ENCODE measurements around the gene LSM14B. TPM values are rescaled to one million over a fixed set of nuclear protein-coding genes. Genes with fewer than 3 reads are reported as not detected.

Gene LSM14B
- total RNA-seq, 1 donor from 2014 or later = 31.4 TPM

GRCh38 chr20:62159052-62159451, 36.8 kb downstream of the LSM14B start:
- intact Hi-C loops (cut with micrococcal nuclease) = no loop called here

- intact Hi-C loops (cut with micrococcal nuclease) = no loop called here
These were observed 37.6 kb downstream of the LSM14B start for GRCh38 chr20:62159839-62160238.

DNA sequence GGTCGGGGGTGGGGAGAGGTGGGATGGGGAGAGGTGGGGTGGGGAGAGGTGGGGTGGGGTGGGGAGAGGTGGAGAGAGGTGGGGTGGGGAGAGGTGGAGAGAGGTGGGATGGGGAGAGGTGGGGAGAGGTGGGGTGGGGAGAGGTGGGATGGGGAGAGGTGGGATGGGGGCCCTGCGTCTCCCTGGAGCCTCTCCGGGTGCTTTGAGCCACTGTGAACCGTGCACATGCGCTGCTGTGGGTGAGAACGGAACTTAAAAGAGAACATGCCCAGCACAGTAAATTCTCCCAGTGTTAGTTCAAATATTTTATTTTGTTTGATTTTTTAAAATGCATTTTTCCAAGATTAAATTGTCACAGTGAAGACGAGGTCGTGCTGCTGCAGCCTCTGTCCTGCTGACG, 38.0 kb downstream of the LSM14B start:
- intact Hi-C loops (cut with micrococcal nuclease) = no loop called here

DNA sequence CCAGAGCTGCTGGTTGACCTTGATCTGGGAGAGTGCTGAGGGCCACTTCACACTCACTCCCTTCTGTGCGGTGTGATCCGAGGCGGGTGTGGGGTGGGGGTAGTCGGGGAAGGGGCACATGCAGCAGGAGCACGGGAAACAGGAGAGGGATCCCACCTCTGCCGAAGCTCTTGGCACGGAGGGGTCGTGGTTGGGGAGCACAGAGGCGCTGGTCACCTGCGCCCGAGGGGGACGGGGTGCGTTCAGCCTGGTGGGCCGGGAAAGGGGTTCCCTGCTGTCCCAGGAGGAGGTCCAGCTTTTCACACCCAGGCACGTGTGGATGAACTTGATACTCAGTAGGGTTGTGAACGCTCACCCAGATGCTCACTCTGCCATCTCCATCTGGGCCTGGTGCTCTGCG, 38.6 kb downstream of the LSM14B start:
- intact Hi-C loops (cut with micrococcal nuclease) = no loop called here

- intact Hi-C loops (cut with micrococcal nuclease) = no loop called here
These were observed 39.1 kb downstream of the LSM14B start for GRCh38 chr20:62161347-62161746.

GRCh38 chr20:62162765-62163484, 40.6 kb downstream of the LSM14B start:
- intact Hi-C loops (cut with micrococcal nuclease) = no loop called here

DNA sequence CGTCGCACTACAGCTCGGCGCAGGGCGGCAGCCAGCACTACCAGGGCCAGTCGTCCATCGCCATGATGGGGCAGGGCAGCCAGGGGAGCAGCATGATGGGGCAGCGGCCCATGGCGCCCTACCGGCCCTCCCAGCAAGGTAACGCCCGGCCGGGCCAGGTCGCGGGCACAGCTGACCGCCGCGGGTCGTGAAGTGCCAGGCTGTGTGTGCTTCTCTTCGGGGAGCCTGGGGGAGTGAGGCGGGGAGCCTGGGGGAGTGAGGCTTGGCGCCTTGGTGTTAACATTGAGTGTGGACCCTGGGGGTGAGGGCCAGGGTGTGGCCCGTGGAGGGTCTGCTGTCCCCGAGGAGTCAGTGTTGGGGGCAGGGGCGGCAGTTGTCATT, 41.2 kb downstream of the LSM14B start:
- intact Hi-C loops (cut with micrococcal nuclease) = no loop called here

DNA sequence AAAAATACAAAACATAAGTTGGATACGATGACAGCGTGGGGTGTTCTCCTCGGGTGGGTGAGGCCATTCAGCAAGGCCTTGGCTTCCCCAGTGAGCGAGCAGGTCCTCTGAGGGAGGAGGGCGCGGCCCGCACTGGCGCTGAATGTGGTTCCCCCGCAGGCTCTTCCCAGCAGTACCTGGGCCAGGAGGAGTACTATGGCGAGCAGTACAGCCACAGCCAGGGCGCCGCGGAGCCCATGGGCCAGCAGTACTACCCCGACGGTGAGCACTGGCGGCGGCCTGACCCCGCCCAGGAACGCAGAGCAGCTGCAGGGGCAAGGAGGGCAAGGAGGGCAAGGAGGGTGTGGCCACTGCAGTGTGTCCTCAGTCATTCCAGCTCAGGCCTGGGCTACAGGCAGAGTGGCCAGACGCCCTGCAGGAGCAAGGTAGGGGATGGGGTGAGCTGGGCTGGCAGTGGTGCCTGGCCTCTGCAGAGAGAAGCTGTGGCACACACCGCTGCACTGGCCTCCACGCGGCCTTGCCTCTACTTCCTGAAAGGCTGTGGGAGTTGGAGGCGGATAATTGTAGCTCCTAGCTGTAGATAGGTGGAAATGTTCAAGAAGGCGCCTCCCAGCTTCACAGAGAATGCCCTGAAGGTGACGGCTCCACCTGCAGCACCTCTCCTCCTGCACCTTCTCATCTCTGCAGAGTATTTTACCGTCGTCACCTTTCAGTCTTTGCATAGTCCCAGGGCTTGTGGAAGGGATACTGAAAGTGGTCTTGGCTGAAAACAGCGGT, 41.9 kb downstream of the LSM14B start:
- intact Hi-C loops (cut with micrococcal nuclease) = no loop called here

GRCh38 chr20:62164879-62165761, 42.8 kb downstream of the LSM14B start:
- intact Hi-C loops (cut with micrococcal nuclease) = no loop called here

DNA sequence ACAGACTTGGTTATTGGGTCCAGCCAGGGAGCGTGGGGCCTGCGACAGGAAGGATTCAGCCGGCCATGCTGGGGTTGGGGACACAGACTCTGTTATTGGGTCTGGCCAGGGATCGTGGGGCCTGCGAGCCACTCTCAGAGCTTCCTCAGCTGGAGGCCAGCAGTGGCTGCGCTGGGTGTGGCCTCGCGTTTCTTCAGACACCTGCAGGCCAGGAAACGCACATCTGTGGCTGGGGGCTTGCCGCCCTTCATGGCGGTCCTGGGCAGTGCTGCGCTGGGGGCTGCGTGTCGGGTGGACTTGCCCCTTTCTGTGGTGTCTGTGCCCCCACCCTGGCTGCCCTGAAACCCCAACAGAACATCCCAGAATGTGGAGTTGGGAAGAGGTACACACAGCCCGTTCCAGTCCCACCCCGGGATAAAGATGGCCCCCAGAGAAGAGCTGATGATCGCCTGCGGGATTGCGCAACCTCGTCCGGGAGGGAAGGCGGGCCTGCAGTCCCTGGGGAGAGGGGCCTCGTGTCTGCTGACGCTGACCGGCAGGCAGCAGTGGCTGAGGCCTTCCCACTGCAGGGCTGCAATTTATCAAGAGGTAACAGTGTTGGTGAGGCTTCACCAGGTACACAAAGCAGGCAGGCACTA, 43.6 kb downstream of the LSM14B start:
- intact Hi-C loops (cut with micrococcal nuclease) = no loop called here

DNA sequence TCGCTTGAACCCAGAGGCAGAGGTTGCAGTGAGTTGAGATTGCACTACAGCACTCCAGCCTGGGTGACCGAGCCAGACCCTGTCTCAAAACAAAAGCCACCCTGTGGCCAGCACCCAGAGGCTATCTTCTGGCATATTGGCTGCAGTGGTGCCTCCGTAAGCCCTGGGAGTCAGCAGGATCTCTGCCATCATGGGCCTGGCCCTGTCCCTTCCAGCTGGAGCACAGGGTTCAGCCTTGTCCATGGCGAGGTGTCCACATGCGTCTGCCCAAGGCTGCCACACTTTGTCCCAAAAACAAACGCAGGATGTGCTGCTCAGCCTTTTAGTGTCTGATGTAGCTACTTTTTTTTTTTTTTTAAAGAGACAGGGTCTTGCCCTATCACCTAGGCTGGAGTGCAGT, 45.2 kb downstream of the LSM14B start:
- intact Hi-C loops (cut with micrococcal nuclease) = no loop called here

GRCh38 chr20:62168061-62168460, 45.8 kb downstream of the LSM14B start:
- intact Hi-C loops (cut with micrococcal nuclease) = no loop called here

DNA sequence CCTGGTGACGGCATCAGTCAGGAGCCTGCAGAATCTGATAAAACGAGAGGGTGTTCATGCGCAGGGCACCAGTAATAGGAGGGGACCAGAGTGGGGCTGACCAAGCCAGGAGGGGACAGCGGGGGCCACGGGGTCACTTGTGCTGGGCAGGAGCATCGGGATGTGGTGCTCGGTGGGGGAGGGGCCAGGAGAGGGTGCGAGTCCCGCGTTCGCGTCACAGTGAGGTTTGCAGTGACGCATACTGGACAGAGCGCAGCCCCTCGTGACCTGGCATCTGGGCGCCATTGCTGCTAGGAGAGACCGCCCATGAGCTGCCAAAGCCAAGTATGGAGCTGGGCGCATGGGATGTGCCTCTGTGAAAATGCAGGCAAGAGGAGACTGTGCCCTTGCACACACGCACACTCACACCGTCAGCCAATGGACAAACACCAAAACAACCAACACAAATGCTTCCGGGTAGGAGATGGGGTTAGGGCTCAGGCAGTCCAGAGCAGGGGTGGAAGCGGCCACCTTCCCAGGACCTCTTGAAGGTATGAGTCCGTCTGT, 46.7 kb downstream of the LSM14B start:
- intact Hi-C loops (cut with micrococcal nuclease) = no loop called here

GRCh38 chr20:62170536-62170935, 48.3 kb downstream of the LSM14B start:
- intact Hi-C loops (cut with micrococcal nuclease) = no loop called here

DNA sequence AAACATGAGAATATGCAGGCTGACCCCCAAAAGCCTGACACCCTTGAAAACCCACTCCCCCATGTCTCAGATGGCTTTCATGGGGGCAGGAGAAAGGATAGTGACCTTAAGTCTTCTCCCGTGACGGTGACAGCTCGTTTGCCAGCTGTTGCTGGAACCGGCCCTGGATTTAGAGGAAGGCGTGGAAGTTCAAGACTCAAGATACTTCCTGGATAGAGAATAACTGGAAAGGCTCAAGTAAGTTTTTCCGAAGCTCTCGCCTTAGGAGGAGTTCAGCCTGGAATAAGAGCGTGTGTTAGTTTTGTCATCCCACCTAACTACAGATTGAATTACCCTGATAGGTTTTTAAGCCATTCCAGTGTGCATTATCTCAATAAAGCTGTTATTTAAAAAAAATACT, 49.0 kb downstream of the LSM14B start:
- intact Hi-C loops (cut with micrococcal nuclease) = no loop called here

DNA sequence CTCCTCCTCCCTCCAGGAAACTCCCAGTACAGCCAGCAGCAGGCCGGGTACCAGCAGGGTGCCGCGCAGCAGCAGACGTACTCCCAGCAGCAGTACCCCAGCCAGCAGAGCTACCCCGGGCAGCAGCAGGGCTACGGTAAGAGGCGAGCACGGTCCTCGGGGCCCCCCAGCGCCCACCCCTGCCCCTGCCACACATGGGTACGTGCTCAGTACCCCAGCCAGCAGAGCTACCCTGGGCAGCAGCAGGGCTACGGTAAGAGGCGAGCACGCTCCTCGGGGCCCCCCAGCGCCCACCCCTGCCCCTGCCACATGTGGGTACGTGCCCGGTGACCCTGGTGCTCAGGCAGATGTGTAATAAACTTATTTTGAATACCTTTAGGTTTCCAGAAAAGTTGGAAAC, 50.4 kb downstream of the LSM14B start:
- intact Hi-C loops (cut with micrococcal nuclease) = no loop called here

DNA sequence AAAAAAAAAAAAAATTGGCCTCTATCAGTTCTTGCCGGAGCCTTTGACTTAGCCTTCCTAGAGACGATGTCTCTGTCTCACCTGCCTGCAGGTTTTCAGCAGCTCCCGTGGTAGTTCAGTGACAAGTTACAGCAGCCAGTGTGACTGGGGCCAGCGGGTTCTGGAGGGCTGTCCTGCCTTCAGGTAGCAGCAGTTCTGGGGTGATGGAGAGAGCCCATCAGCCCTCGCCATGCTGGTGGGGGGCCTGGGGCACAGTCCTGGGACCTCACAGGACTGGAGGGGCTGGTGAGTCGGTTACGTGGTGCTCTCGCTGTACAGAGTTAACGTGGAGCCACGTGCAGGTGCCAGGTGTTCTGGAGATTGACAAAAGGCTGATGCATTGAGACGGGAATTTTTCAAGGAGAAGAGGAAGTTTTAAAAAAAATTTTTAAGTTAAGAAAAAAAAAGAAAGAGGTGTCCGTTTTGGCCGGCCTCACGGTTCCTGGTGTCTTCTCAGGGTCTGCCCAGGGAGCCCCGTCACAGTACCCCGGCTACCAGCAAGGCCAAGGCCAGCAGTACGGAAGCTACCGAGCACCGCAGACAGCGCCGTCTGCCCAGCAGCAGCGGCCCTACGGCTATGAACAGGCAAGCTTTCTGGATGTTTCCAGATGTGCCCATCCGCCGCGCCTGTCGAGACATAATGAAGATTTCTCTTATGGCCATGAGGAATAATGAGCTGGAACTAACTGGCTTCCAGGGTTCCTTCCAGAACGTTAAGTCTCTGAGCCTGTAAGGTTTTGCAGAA, 51.9 kb downstream of the LSM14B start:
- intact Hi-C loops (cut with micrococcal nuclease) = no loop called here

DNA sequence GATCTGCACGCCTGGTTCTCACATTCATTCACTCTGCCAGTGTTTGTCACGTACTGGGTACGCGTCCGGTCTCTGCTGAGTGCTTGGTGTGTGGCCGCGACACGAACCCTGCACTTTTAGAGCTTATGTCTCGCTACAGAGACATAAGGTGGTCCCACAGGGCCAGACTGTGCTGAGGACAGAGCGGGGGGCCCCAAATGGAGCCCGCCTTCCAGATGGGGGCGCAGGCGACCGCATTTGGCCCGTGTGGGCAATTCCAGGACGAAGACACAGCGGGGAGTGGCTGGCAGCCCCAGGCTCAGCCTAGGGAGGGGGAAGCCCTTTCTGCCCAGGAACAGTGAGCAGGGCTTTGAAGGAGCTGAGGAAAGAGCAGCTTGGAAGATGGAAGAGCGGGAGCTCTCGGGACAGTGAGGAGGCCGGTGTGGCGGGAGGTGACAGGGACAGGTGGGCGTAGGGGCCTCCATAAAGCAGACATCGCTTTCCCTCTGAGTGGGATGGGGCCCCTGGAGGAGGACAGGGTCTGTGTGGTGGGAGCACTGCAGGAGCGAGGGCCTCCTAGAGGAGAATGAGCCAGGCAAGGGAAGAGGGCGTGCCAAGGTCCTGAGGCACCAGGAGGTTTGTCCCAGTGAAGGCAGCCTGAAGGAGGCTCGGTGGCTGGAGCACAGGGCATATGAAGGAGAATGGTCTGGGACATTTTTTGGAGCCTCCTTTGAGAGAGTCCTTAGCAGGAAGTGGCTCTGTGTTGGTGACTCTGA, 52.8 kb downstream of the LSM14B start:
- intact Hi-C loops (cut with micrococcal nuclease) = no loop called here

GRCh38 chr20:62175711-62176110, 53.4 kb downstream of the LSM14B start:
- intact Hi-C loops (cut with micrococcal nuclease) = no loop called here

DNA sequence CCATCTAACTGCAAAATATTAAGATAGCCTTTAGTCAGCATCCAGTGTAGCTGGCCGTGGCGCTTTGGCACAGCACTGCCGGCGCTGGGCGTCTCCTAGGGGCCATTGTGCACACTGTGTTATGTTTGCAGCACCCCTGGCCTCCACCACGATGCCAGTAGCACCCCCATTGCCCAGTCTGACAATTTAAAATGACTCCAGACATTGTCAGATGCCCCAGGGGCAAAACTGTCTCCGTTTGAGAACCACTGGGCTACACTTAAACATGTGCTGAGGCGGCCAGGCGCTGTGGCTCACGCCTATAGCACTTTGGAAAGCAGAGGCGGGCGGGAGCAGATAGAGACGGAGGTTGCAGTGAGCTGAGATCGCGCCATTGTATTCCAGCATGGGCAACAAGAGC, 54.6 kb downstream of the LSM14B start:
- intact Hi-C loops (cut with micrococcal nuclease) = no loop called here
